Measurements from ENCODE around the gene ANGPT4. TPM values are rescaled to one million over a fixed set of nuclear protein-coding genes. Genes with fewer than 3 reads are reported as not detected.
A peak's percentile ranks its signal among the peaks of the same experiment; 100 is the strongest.

ANGPT4 gene
- total RNA-seq, 2 donors from 2014 or later, result 1.4 to 1.6 TPM

DNA sequence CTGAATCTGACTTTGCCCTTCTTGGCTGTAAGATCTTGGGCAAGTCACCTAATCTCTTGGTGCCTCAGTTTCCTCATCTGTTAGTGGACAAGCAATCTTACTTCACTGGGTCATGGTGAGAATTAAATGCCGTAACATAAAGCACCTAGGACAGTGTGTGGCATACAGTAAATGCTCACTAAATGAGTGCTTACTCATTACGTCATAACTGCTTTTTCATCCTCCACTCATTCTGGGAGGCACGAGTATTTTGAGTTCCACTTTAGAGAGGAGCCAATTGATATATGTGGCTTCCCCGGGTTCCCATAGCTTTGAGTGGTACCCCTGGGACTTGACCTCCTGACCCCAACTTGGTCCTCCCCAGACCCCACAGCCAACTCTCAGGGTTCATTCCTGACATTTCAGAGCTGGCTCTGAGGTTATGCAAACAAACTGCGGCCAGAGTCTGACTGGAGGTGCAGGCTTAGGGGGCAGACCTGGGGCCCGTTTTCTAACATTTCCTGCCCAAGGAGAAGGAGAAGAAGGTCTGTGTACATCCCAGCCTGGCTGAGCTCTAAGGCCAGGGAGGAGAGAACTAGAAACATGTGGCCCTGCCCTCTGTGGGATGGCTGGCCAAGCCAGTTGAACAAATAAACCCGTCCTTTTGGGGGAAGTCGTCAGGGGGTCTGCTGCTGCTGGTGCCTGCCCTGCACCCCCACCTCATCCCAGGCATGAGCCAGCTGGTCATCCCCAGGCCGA lies 5.8 kb downstream of the ANGPT4 start:
- H3K36me3 ChIP-seq, result no peaks in the 10 kb centered on the region
- H3K27me3 ChIP-seq (replicated peaks; ENCODE audit: insufficient read depth), result no peaks in the 10 kb centered on the region
- H3K27ac ChIP-seq, result peak overlapping the region in 1 of 2 donors; percentile 13
- H3K9me3 ChIP-seq, result no peaks in the 10 kb centered on the region
- TF ChIP-seq, protein P1, sequence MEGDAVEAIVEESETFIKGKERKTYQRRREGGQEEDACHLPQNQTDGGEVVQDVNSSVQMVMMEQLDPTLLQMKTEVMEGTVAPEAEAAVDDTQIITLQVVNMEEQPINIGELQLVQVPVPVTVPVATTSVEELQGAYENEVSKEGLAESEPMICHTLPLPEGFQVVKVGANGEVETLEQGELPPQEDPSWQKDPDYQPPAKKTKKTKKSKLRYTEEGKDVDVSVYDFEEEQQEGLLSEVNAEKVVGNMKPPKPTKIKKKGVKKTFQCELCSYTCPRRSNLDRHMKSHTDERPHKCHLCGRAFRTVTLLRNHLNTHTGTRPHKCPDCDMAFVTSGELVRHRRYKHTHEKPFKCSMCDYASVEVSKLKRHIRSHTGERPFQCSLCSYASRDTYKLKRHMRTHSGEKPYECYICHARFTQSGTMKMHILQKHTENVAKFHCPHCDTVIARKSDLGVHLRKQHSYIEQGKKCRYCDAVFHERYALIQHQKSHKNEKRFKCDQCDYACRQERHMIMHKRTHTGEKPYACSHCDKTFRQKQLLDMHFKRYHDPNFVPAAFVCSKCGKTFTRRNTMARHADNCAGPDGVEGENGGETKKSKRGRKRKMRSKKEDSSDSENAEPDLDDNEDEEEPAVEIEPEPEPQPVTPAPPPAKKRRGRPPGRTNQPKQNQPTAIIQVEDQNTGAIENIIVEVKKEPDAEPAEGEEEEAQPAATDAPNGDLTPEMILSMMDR (IDR thresholded peaks at IDR 0.05), result no peak
- H3K4me3 ChIP-seq, result no peak overlapping the region
- ATAC-seq (ENCODE audit: insufficient number of reproducible peaks, low FRiP score, low read depth), result no peak
- DNase-seq (ENCODE audit: low spot score), result no peak
- peaks cover 0 to 17% of the 10 kb centered on the region in 2 donors for H3K4me1 ChIP-seq (ENCODE audit: control insufficient read depth in 1 of 2, low read depth in 2 of 2)

DNA sequence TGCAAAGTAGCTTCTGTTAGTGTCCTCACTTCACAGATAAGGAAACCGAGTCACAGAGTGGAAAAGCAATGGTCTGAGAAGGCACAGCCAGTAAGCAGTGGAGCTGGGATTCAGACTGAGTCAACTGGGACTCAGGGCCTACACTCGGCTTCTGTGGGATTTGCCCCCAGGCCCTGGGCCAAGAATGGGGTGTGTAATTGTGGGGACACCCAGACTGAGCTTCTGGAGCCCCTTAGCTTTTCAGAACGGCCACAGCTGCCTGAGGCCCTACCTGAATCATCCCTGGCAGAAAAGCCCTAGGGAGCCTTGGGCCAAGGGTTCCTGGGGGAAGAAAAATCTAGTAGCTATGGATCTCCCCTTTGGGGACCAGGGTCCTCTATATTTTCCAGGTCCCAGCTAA lies 6.5 kb downstream of the ANGPT4 start:
- H3K27me3 ChIP-seq (replicated peaks; ENCODE audit: insufficient read depth), result no peaks in the 10 kb centered on the region
- no peak overlapping the region for H3K4me3 ChIP-seq
- no peak for DNase-seq (ENCODE audit: low spot score)
- H3K36me3 ChIP-seq, result no peaks in the 10 kb centered on the region
- ATAC-seq (ENCODE audit: insufficient number of reproducible peaks, low FRiP score, low read depth), result no peak
- H3K9me3 ChIP-seq, result no peaks in the 10 kb centered on the region
- TF ChIP-seq, protein P1 (IDR thresholded peaks at IDR 0.05), result no peak
- H3K4me1 ChIP-seq (ENCODE audit: control insufficient read depth in 1 of 2, low read depth in 2 of 2), result peaks cover 0 to 17% of the 10 kb centered on the region in 2 donors
- H3K27ac ChIP-seq, result no peak overlapping the region

DNA sequence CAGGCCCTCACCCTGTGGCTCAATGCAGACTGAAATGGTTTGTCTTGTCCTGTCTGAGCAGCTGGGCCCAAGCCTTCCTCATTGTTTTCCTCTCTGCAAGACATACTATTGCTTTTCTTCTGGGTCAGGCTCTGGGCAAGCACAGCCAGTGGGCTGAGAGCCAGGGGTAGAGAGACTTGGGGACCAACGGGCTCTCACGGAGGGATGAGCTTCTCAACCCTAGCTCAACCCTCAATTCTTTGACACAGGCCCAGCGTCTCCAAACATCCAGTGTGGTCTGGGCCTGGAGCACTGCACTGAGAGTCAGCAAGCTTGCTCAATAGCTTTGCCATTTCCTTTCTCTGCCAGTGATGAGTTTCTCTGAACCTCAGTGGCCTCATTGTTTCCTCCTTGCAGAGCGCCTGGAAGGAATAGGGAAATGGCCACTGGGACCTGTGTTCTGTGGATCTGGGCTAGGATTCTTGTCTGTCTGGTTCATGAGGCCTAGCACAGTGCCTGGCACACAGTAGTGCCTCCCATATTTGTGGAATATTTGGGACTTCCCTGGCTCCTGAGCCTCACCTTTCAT lies 9.3 kb downstream of the ANGPT4 start:
- H3K36me3 ChIP-seq, result no peaks in the 10 kb centered on the region
- TF ChIP-seq, protein P1 (IDR thresholded peaks at IDR 0.05), result no peak
- no peaks in the 10 kb centered on the region for H3K27me3 ChIP-seq (replicated peaks; ENCODE audit: insufficient read depth)
- peaks cover 0 to 17% of the 10 kb centered on the region in 2 donors for H3K4me1 ChIP-seq (ENCODE audit: control insufficient read depth in 1 of 2, low read depth in 2 of 2)
- DNase-seq (ENCODE audit: low spot score) (no peak), ATAC-seq (ENCODE audit: insufficient number of reproducible peaks, low FRiP score, low read depth) (no peak)
- H3K9me3 ChIP-seq, result no peaks in the 10 kb centered on the region
- H3K27ac ChIP-seq, result no peak overlapping the region
- H3K4me3 ChIP-seq, result no peak overlapping the region

GRCh38 chr20:906001-906520 lies 10.1 kb downstream of the ANGPT4 start:
- Histone ChIP-seq H3K36me3 (no peaks in the 10 kb centered on the region), H3K27ac (no peak overlapping the region), H3K4me1 (ENCODE audit: control insufficient read depth in 1 of 2, low read depth in 2 of 2) (peaks cover 0 to 12% of the 10 kb centered on the region in 2 donors), H3K27me3 (replicated peaks; ENCODE audit: insufficient read depth) (no peaks in the 10 kb centered on the region), H3K9me3 (no peaks in the 10 kb centered on the region), H3K4me3 (no peak overlapping the region)
- no peak for ATAC-seq (ENCODE audit: insufficient number of reproducible peaks, low FRiP score, low read depth)
- TF ChIP-seq, protein P1 (IDR thresholded peaks at IDR 0.05), result no peak
- no peak for DNase-seq (ENCODE audit: low spot score)

DNA sequence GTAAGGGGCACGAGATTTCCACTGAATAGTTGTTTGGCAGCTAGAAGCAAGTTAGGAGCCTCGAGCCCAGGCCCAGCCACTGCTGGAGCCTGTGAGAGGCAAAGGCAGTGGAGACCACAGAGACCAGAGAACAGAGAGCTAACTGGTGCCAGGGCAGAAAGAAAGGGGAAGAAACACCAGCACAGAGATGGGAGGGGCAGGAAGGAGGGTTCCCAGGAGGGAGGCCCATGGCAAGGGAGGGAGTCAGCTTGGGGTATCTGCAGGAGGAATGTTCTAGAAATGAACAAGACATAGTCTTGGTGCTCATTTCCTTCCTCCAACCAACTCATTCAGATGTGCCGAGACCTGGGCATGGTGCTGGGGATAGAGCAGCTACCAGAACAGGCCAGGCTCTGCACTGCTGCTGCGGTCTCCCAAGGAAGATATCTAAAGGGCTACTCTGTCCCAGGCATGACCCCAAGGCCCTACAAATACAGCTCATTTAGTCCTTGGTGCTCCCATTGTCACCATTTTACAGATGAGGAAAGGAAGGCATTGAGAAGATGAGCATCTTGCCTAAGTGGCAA lies 10.7 kb downstream of the ANGPT4 start:
- Histone ChIP-seq H3K4me1 (ENCODE audit: control insufficient read depth in 1 of 2, low read depth in 2 of 2) (peaks cover 0 to 6% of the 10 kb centered on the region in 2 donors), H3K36me3 (no peaks in the 10 kb centered on the region), H3K27me3 (replicated peaks; ENCODE audit: insufficient read depth) (no peaks in the 10 kb centered on the region), H3K9me3 (no peaks in the 10 kb centered on the region), H3K27ac (no peak overlapping the region), H3K4me3 (no peak overlapping the region)
- TF ChIP-seq, protein P1 (IDR thresholded peaks at IDR 0.05), result no peak
- DNase-seq (ENCODE audit: low spot score) (no peak), ATAC-seq (ENCODE audit: insufficient number of reproducible peaks, low FRiP score, low read depth) (no peak)
